Measurements from ENCODE around the gene RSAD2.

DNA sequence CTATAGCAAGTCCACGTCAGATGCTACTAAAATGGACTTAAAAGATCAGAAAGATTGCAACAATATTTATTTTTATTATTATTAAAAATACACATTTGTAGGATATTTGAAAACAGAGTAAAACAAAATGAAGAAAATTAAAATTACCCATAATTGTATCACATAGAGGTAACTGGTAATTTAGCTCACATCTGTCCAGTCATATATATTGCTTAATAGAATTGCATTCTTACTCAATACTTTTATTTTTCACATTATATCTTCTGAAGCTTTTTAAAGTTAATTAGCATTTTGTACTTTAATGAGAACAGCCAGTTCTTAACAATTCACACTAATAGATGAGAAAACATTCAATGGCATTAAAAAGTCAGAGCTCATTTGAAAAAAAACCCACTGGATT lies 28.1 kb downstream of the RSAD2 start:
- TF ChIP-seq, protein P1, sequence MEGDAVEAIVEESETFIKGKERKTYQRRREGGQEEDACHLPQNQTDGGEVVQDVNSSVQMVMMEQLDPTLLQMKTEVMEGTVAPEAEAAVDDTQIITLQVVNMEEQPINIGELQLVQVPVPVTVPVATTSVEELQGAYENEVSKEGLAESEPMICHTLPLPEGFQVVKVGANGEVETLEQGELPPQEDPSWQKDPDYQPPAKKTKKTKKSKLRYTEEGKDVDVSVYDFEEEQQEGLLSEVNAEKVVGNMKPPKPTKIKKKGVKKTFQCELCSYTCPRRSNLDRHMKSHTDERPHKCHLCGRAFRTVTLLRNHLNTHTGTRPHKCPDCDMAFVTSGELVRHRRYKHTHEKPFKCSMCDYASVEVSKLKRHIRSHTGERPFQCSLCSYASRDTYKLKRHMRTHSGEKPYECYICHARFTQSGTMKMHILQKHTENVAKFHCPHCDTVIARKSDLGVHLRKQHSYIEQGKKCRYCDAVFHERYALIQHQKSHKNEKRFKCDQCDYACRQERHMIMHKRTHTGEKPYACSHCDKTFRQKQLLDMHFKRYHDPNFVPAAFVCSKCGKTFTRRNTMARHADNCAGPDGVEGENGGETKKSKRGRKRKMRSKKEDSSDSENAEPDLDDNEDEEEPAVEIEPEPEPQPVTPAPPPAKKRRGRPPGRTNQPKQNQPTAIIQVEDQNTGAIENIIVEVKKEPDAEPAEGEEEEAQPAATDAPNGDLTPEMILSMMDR (IDR thresholded peaks at IDR 0.05; ENCODE audit: poor library complexity), result no peak
- TF ChIP-seq EZH2 (IDR thresholded peaks at IDR 0.05; ENCODE audit: borderline replicate concordance), result no peak
- TF ChIP-seq EZH2phosphoT487 (IDR thresholded peaks at IDR 0.05; ENCODE audit: low read depth, severe bottlenecking, unreplicated experiment), result no peak

All from hepatocyte (in vitro differentiated cells).